Astrocyte of the spinal cord (primary cell): Measurements from ENCODE around the gene GPATCH11.

Experiments
- DNase-seq: peaks from one replicate; pipeline ENCODE4 v3.0.0; 2011; ENCODE audit warnings: low read depth, low spot score
- H3K4me3 ChIP-seq: 2 replicates; pipeline ENCODE4 v1.5.1; 2011; ENCODE audit warnings: low read depth, mild to moderate bottlenecking, low read length, moderate library complexity
- CTCF ChIP-seq: IDR thresholded peaks from 2 replicates; pipeline ENCODE4 v1.5.1; 2012; ENCODE audit warnings: low read depth, mild to moderate bottlenecking, low read length, inconsistent platforms
- in situ Hi-C: cut with HindIII; loops from 2 replicates; pipeline ENCODE4 v1.10.0; 2017; ENCODE audit warnings: low sequenced_read_pairs

GPATCH11 gene

GRCh38 chr2:37083873-37084794 lies at the start of gene GPATCH11, which contains the start of gene HEATR5B:
Gene GPATCH11, plus strand, starts transcription at chr2:37084518. Its CDS starts 3,864 bp downstream, at chr2:37088382.
Gene HEATR5B, minus strand, starts transcription at chr2:37084372. Its CDS starts 958 bp downstream, at chr2:37083414.
- TF ChIP-seq CTCF = no peak
- H3K4me3 ChIP-seq = peak within 1 kb of the TSS; percentile 98
- in situ Hi-C loops = no loop called here
- DNase-seq = peak; percentile 97

GRCh38 chr2:37037771-37038170 lies 46.5 kb upstream of the GPATCH11 start:
- DNase-seq = no peak
- no peak overlapping the region for H3K4me3 ChIP-seq
- TF ChIP-seq CTCF = no peak
- in situ Hi-C loops = no loop called here

GRCh38 chr2:37039580-37039979 lies 44.7 kb upstream of the GPATCH11 start:
- H3K4me3 ChIP-seq = no peak overlapping the region
- no peak for TF ChIP-seq CTCF
- no peak for DNase-seq
- in situ Hi-C loops = no loop called here

GRCh38 chr2:37052600-37053332 lies 31.6 kb upstream of the GPATCH11 start:
- DNase-seq = no peak
- in situ Hi-C loops = no loop called here
- no peak for TF ChIP-seq CTCF
- H3K4me3 ChIP-seq = no peak overlapping the region

GRCh38 chr2:37059841-37060240 lies 24.5 kb upstream of the GPATCH11 start:
- in situ Hi-C loops = no loop called here
- TF ChIP-seq CTCF = no peak
- DNase-seq = no peak
- no peak overlapping the region for H3K4me3 ChIP-seq

GRCh38 chr2:37060446-37060845 lies 23.9 kb upstream of the GPATCH11 start:
- in situ Hi-C loops = no loop called here
- no peak for DNase-seq
- no peak for TF ChIP-seq CTCF
- H3K4me3 ChIP-seq = no peak overlapping the region
